ENCODE data around the gene ANKRD37. TPM values are rescaled to one million over a fixed set of nuclear protein-coding genes. Genes with fewer than 3 reads are reported as not detected.

The ANKRD37 gene
- polyA plus RNA-seq, 1 donor, result 27.1 TPM

- no peak for DNase-seq (ENCODE audit: low read depth)
Measured at GRCh38 chr4:185379326-185380295, 17.0 kb upstream of the ANKRD37 start.

GRCh38 chr4:185380320-185380719 lies 16.3 kb upstream of the ANKRD37 start:
- no peak for DNase-seq (ENCODE audit: low read depth)

DNA sequence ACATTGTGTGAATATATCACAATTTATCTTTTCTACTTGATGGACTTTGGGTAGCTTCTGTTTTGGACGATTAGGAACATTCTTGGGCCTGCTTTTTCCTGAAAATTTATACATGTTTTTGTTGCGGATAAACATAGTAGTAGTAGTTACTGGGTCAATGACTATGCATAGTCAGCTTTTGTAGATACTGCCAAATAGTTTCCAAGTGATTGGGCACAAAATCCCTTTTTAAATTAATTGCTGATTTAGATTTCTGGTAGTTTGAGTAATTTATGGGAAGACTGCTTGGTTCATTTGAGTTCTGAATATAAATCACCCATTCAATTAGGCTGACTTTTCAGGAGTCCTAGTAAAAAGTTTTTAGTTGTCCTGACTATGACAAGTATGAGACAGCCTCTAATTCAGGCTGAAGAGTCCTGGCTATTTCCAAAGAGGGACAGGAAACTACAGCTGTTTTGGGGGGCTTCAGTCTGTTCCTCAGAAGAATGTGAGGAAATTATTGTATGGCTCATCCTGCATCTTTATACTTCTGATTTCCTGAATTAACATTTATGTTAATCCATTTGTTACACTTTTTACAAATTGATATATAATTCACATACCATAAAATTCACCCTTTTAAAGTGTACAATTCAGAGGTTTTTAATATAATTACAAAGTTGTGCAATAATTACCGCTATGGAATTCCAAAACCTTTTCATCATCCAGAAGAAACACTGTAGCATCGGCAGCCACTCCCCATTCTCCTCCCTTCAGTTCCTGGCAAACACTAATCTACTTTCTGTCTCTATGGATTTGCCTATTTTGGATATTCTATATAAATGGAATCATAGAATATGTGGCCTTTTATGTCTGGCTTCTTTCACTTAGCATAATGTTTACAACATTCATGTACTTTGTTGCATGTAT lies 15.1 kb upstream of the ANKRD37 start:
- DNase-seq (ENCODE audit: low read depth), result no peak

- DNase-seq (ENCODE audit: low read depth), result no peak
Measured at GRCh38 chr4:185382754-185383153, 13.9 kb upstream of the ANKRD37 start.

- no peak for DNase-seq (ENCODE audit: low read depth)
Measured at GRCh38 chr4:185383451-185383850, 13.2 kb upstream of the ANKRD37 start.

- no peak for DNase-seq (ENCODE audit: low read depth)
Measured at GRCh38 chr4:185384061-185384460, 12.6 kb upstream of the ANKRD37 start.

DNA sequence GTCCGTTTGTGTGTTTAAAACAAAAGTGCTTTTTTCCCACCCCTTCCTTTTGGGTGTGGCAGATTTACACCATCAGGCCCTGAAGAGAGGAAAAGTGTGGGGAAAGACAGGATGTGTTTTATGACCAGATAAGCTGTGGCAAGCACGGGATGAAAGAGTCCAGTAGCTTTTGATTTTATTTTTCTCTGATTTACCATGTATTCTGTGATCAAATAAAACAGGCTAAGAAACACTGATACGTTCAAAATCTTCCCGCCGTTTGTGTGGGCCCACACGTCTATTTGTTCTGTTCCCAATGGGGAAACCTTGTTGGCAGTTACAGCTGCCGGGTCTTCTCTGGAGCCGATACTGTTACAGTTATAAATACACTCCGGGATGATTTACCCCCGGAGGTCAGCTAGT lies 11.7 kb upstream of the ANKRD37 start:
- no peak for DNase-seq (ENCODE audit: low read depth)

DNA sequence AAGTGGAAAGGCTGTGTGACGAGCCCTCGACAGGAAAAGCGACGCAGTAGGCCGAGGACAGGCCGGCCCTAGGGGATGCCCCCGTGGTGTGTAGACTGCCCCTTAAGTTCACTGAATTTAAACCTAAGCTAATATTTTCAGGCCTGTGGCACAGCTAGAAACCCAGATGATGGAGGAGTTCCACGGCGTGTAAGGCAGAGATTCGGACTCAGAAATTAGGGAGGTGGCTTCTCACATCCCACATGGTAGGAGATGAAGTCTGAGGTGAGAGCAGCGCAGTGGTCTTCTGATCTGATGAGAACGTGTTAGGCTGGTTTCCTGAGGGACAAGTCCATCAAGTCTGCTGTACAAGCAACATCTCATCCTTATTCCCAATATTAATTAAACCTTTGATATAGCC lies 8.7 kb upstream of the ANKRD37 start:
- no peak for DNase-seq (ENCODE audit: low read depth)

GRCh38 chr4:185390941-185391340 lies 5.7 kb upstream of the ANKRD37 start:
- DNase-seq (ENCODE audit: low read depth), result no peak

DNA sequence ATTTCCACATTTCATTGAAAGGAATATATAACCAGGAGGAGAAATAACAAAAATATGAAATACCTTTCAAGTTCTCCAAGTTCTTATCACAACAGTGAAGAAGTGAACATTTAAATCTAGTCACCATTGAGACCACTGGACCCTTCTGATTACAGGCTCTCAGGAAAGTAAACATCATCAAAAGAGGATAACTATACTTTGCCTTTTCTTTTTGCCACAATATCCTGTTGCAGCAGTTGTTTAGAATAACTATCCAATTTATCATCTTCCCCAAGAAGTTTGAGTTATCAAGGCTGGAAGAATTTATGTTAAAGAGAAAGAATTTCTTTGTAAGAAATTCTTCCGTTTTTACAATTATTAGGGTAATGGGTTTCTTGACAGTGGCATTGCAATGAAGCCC lies 4.5 kb upstream of the ANKRD37 start:
- no peak for DNase-seq (ENCODE audit: low read depth)

DNA sequence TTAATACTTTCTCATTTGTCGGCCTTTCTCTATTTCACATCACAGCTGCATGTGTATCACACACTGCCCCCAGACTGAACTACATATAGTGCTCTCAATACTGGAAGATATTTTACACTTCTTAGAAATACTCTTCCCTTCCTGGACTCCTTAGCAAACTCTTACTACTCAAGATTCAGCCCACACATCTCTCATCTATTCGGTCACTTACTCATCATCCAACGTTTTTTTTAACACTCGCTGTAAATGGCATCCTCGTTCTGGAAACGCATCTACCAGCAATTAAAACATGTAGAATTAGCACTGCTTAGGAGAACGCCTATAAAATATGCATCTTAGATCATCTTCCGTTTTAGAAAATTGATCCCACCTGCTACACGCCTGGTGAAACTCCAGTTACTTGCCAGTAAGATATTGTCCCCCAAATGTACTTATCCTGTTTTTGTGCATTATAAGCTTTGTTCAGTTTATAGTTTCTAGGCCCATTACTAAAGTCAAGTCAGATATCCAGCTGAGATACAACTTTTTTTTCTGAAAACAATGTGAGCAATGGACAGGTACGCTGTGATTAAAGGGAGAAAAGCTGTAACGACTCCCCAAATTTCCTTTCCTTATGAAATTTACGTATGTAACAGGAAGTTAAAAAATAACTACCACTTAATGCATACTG lies 1.9 kb upstream of the ANKRD37 start:
- no peak for DNase-seq (ENCODE audit: low read depth)

GRCh38 chr4:185395238-185395955 lies 1.2 kb upstream of the ANKRD37 start, which contains the start of gene LRP2BP:
Gene LRP2BP, minus strand, starts transcription at chr4:185395924. Its CDS starts 17,738 bp downstream, at chr4:185378186.
- peak; percentile 96 for DNase-seq (ENCODE audit: low read depth)

DNA sequence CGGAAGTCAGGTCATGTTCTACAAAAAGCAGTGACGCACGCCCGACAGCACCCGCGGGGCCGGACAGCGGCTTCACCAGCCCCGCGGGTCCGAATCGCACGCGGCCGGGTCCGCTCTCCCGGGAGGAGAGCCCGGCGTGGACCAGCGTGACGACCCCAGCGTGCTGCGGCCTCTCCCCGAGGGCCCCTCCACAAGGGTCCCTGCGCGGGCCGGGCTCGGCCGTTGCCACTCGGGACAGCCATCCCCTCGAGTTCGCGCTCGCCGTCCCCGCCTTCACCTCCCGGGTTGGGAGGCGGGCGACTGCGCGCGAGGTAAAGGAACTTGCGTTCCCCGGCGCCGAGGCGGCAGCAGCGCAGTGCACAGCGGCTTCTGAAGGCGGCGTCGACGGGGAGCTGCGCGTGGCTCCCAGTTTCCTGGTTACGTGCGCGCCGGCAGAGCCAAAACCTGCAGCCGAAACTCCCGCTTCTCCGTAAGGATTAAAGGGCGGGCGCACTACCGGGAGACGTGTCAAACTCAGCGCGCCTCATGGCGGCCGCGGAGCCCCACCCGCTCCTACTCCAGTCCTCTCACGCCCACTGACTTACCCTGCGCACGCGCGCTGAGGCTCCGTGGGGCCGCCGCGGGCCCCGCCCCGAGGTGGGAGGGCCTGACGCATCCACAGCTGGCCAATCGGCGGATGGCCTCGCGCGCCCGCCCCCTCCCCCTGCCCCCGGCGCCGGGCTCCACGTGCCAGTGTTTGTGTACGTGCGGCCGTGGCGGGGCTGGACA lies 501 bp upstream of the ANKRD37 start:
- DNase-seq (ENCODE audit: low read depth), result peak; percentile 88

DNA sequence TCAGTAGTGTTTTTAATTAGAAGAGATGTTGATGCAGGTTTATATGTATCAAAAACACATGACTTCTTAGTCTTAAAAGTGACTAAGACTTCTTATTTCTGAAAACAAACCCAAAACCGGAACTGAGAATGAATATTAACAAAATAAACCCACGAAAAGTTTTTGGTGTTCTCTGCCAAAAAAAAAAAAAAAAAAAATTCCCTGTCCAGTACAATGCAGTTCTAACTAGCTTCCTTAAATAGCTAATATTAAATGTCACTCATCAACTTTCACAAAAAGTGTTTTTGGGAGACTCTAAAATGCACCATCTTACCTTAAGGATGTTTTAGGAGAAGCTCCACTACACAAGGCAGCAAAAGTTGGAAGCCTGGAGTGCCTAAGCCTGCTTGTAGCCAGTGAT lies 2.0 kb downstream of the ANKRD37 start:
- no peak for DNase-seq (ENCODE audit: low read depth)

GRCh38 chr4:185399466-185399865 lies 2.8 kb downstream of the ANKRD37 start:
- DNase-seq (ENCODE audit: low read depth), result no peak

DNA sequence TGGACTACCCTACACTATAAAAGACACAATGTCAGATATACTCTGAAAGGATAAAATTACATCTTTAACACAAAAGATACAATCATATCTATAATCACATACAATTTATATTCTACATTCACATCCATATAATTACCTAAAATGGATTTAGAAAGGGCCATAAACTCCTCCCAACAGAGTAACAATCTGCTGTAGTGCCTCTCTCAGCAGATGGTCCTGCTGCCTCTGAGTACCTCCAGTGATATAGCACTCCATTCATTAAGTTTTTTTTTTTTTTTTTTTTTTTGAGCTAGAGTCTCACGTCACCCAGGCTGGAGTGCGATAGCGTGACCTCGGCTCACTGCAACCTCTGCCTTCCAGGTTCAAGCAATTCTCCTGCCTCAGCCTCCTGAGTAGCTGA lies 7.4 kb downstream of the ANKRD37 start:
- DNase-seq (ENCODE audit: low read depth), result no peak

DNA sequence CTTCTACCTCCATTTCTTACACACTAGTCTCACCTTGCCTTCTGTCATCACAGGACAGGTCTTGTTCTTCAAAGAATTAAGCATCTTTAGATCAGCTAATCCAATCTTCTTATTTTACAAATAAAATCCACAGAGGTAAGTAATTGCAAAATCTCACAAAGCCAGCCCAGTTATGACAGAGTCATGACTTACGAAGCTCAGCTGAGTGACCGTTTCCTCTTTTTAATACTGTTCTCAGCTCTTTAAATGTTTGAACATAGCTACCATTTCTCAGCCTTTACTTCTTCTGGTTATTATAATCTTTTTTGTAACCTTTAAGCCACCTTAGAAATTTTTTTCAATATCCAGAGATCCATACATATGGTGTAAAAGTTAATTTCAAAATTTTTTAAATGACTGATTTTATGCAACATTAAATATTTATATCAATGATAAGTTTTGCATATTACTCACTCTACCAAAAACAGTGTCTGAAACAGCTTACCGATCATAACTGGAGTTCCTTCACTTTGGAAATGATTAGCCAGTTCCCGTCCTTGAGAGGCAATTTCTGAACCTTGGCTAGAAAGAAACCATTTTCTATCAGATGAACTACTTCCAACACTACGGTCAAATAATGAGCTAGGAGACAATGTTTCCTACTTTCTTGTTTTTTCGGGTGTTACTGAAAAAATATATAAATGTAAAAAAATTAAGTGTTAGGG lies 8.8 kb downstream of the ANKRD37 start:
- DNase-seq (ENCODE audit: low read depth), result no peak

DNA sequence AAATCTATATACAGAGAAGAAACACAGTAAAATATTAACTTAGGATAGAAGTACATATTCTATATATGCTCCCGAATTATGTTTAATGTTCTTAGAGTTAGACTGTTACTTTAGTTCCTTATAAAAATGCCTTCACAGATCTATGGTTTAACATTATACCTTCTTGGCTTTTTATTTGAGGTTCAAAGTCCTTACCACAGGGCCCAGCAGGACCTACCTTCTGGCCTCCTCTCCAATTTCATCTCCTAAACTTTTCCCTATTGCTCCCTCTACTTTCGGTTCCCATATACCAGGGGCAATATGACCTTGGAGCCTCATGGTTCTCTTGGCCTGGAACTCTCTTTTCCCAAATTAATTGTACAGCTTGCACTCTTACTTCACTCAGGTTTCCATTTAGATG lies 11.8 kb downstream of the ANKRD37 start:
- DNase-seq (ENCODE audit: low read depth), result no peak

DNA sequence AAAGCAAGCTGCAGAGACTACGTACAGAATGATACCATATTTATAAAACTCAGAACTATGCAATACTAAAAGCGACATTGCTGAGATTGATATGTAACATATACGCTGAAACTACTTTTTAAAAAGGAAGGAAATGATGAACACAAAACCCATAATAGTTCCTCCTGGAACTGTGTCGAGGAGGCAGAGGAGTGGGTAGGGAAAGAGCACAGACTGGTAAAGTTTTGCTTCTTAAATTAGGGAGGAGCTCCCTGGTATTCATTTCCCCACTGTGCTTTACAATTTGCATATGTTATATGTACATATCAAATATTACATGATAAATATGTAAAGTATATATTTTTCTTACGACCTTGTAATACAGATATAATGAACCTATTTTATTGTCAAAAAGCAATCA lies 15.2 kb downstream of the ANKRD37 start:
- DNase-seq (ENCODE audit: low read depth), result no peak

- DNase-seq (ENCODE audit: low read depth), result no peak
Measured at GRCh38 chr4:185412412-185412811, 15.8 kb downstream of the ANKRD37 start.
